WTC11 (cell line): ENCODE data around the gene TUBA3D. TPM values are rescaled to one million over a fixed set of nuclear protein-coding genes. Genes with fewer than 3 reads are reported as not detected.
"Not testable (repeated sequence)": the region's sequence is repeated elsewhere in the genome, so short reads cannot be mapped to it uniquely, and the experiment has no call there.

Source experiments
- ATAC-seq: fragments of 200-7000 bp; cut with Tn5 transposase; 2 replicates; pipeline ENCODE4 v1.10.0; 2021; ENCODE audit warnings: mild to moderate bottlenecking, moderate library complexity
- CTCF ChIA-PET: fragments of 300-600 bp; sonication (Branson Sonifier 250); formaldehyde crosslinking; loops from one replicate; lab custom pipeline; 2021; ENCODE audit warnings: antibody characterized with exemption; lab: Charles Lee
- POLR2A ChIA-PET: fragments of 350-600 bp; sonication (Branson Sonifier 250); formaldehyde crosslinking; loops from one replicate; lab custom pipeline; 2021; ENCODE audit warnings: antibody characterized with exemption; lab: Charles Lee
- DNase-seq: peaks from one replicate; pipeline ENCODE4 v3.0.0; 2021; ENCODE audit warnings: low spot score
- H3K27ac Mint-ChIP-seq: 2 replicates; pipeline ENCODE4 v1.8.0; 2021; ENCODE audit warnings: mixed read lengths
- H3K27me3 Mint-ChIP-seq: 2 replicates; pipeline ENCODE4 v1.8.0; 2021; ENCODE audit warnings: low read depth, mild to moderate bottlenecking, moderate library complexity, mixed read lengths
- H3K36me3 Mint-ChIP-seq: 2 replicates; pipeline ENCODE4 v1.8.0; 2021; ENCODE audit warnings: mixed read lengths
- H3K4me1 Mint-ChIP-seq: 2 replicates; pipeline ENCODE4 v1.8.0; 2022; ENCODE audit warnings: mixed read lengths
- H3K4me3 Mint-ChIP-seq: 2 replicates; pipeline ENCODE4 v1.8.0; 2021; ENCODE audit warnings: mild to moderate bottlenecking, moderate library complexity, mixed read lengths
- H3K9me3 Mint-ChIP-seq: 2 replicates; pipeline ENCODE4 v1.8.0; 2021; ENCODE audit warnings: mixed read lengths
- AR ChIP-seq: fragments of 250-450 bp; sonication (Bioruptor Pico); IDR thresholded peaks from 2 replicates; pipeline ENCODE4 v1.9.0; 2021; ENCODE audit warnings: mild to moderate bottlenecking
- ATF3 ChIP-seq: sonication (generic); formaldehyde crosslinking; conservative IDR thresholded peaks from 2 replicates; pipeline ENCODE4 v1.8.1; 2022; ENCODE audit warnings: mild to moderate bottlenecking, missing genetic modification reagents
- ATF6 ChIP-seq: sonication (generic); formaldehyde crosslinking; IDR thresholded peaks from 2 replicates; pipeline ENCODE4 v1.8.1; 2023; ENCODE audit warnings: mild to moderate bottlenecking, missing genetic modification reagents
- CREB1 ChIP-seq: sonication (generic); formaldehyde crosslinking; IDR thresholded peaks from 2 replicates; pipeline ENCODE4 v1.8.0; 2023; ENCODE audit warnings: mild to moderate bottlenecking, missing genetic modification reagents
- CTCF ChIP-seq: fragments of 200-600 bp; IDR thresholded peaks from 2 replicates; pipeline ENCODE4 v1.8.0; 2022; ENCODE audit warnings: antibody characterized with exemption
- E2F4 ChIP-seq: sonication (generic); formaldehyde crosslinking; IDR thresholded peaks from 2 replicates; pipeline ENCODE4 v1.8.1; 2022; ENCODE audit warnings: low read depth, mild to moderate bottlenecking, moderate library complexity, missing genetic modification reagents, borderline replicate concordance
- HMGXB4 ChIP-seq: sonication (generic); formaldehyde crosslinking; IDR thresholded peaks from 2 replicates; pipeline ENCODE4 v1.8.1; 2023; ENCODE audit warnings: mild to moderate bottlenecking, moderate library complexity, missing genetic modification reagents
- NR3C1 ChIP-seq: sonication (generic); formaldehyde crosslinking; conservative IDR thresholded peaks from 2 replicates; pipeline ENCODE4 v1.8.1; 2023; ENCODE audit warnings: low read depth, mild to moderate bottlenecking, missing genetic modification reagents
- PRDM15 ChIP-seq: sonication (generic); formaldehyde crosslinking; IDR thresholded peaks from 2 replicates; pipeline ENCODE4 v1.8.0; 2022; ENCODE audit warnings: missing genetic modification reagents
- PRRX2 ChIP-seq: fragments of 250-450 bp; sonication (Bioruptor Pico); IDR thresholded peaks from 2 replicates; pipeline ENCODE4 v1.8.0; 2021; ENCODE audit warnings: mild to moderate bottlenecking
- TEAD4 ChIP-seq: sonication (generic); formaldehyde crosslinking; IDR thresholded peaks from 2 replicates; pipeline ENCODE4 v1.8.0; 2022; ENCODE audit warnings: mild to moderate bottlenecking, missing genetic modification reagents
- USF1 ChIP-seq: sonication (generic); formaldehyde crosslinking; IDR thresholded peaks from 2 replicates; pipeline ENCODE4 v1.8.0; 2022; ENCODE audit warnings: mild to moderate bottlenecking, missing genetic modification reagents
- ZBTB43 ChIP-seq: sonication (generic); formaldehyde crosslinking; IDR thresholded peaks from 2 replicates; pipeline ENCODE4 v1.8.1; 2023; ENCODE audit warnings: mild to moderate bottlenecking, missing genetic modification reagents
- ZMAT4 ChIP-seq: fragments of 250-450 bp; sonication (Bioruptor Pico); IDR thresholded peaks from 2 replicates; pipeline ENCODE4 v1.9.0; 2021; ENCODE audit warnings: mild to moderate bottlenecking
- ZNF396 ChIP-seq: fragments of 250-450 bp; sonication (Bioruptor Pico); IDR thresholded peaks from 2 replicates; pipeline ENCODE4 v1.8.0; 2021; ENCODE audit warnings: mild to moderate bottlenecking, moderate library complexity, borderline replicate concordance
- ZNF423 ChIP-seq: fragments of 250-450 bp; sonication (Bioruptor Pico); IDR thresholded peaks from 2 replicates; pipeline ENCODE4 v2.1.2; 2022; ENCODE audit warnings: mild to moderate bottlenecking, moderate library complexity
- ZNF425 ChIP-seq: fragments of 250-450 bp; sonication (Bioruptor Pico); conservative IDR thresholded peaks from 2 replicates; pipeline ENCODE4 v1.9.0; 2021; ENCODE audit warnings: mild to moderate bottlenecking
- total RNA-seq: library from RNA; stranded (reverse); gene quantifications from 3 replicates; pipeline ENCODE4 v1.2.3, GENCODE V29; 2021

The TUBA3D gene
- total RNA-seq, 1 experiment from 2014 or later, result 0.28 TPM

GRCh38 chr2:131520526-131520925 lies 44.6 kb downstream of the TUBA3D start:
- no peak overlapping the region for H3K27ac Mint-ChIP-seq
- no peak for ATAC-seq
- no peak overlapping the region for H3K4me3 Mint-ChIP-seq
- ChIA-PET POLR2A (no interaction called here), CTCF (no interaction called here)
- no peaks in the 10 kb centered on the region for H3K9me3 Mint-ChIP-seq
- H3K27me3 Mint-ChIP-seq, result no peaks in the 10 kb centered on the region
- TF ChIP-seq ATF3 (CRISPR knock-in tag) (no peak), ZNF425 (no peak), TEAD4 (CRISPR knock-in tag) (no peak), ZNF423 (no peak), AR (CRISPR knock-in tag) (no peak), HMGXB4 (CRISPR knock-in tag) (no peak), CREB1 (CRISPR knock-in tag) (no peak), PRRX2 (CRISPR knock-in tag) (no peak), E2F4 (no peak), NR3C1 (CRISPR knock-in tag) (no peak), PRDM15 (CRISPR knock-in tag) (no peak), ZBTB43 (CRISPR knock-in tag) (no peak), USF1 (CRISPR knock-in tag) (no peak), ZMAT4 (no peak), CTCF (no peak), ATF6 (CRISPR knock-in tag) (no peak), ZNF396 (no peak)
- peaks cover 14% of the 10 kb centered on the region for H3K36me3 Mint-ChIP-seq
- peaks cover 4% of the 10 kb centered on the region; the same call in 1 of the 2 replicates for H3K4me1 Mint-ChIP-seq
- no peak for DNase-seq

GRCh38 chr2:131521524-131521923 lies 45.6 kb downstream of the TUBA3D start:
- H3K9me3 Mint-ChIP-seq, H3K27ac Mint-ChIP-seq, DNase-seq, H3K27me3 Mint-ChIP-seq, ATAC-seq, H3K4me3 Mint-ChIP-seq, H3K4me1 Mint-ChIP-seq, POLR2A ChIA-PET: not testable (repeated sequence)
- peaks cover 14% of the 10 kb centered on the region for H3K36me3 Mint-ChIP-seq
- CTCF ChIA-PET, result interaction anchor here (1.2 to 2.3 kb wide), 2 partner anchors 29 to 151 kb away, joined by 5 to 7 read pairs; no protein-coding TSS in a partner anchor
